Suprapubic skin (tissue), 4 donors: ENCODE results near the gene HEPACAM2. TPM values are rescaled to one million over a fixed set of nuclear protein-coding genes. Genes with fewer than 3 reads are reported as not detected.

Source experiments
- DNase-seq, 2 donors: peaks; one replicate each; pipeline ENCODE4 v3.0.0-alpha.2; 2019; ENCODE audit warnings: low spot score in 2 of 2
- H3K27ac ChIP-seq: fragments of 200-600 bp; sonication (generic); one replicate; pipeline ENCODE4 v1.5.1; 2019
- H3K27me3 ChIP-seq: fragments of 200-600 bp; sonication (generic); one replicate; pipeline ENCODE4 v1.5.1; 2019
- H3K36me3 ChIP-seq: fragments of 200-600 bp; sonication (generic); one replicate; pipeline ENCODE4 v1.5.1; 2019
- H3K4me1 ChIP-seq: fragments of 200-600 bp; sonication (generic); one replicate; pipeline ENCODE4 v1.5.1; 2019
- H3K4me3 ChIP-seq: fragments of 200-600 bp; sonication (generic); one replicate; pipeline ENCODE4 v1.5.1; 2019; ENCODE audit warnings: mild to moderate bottlenecking
- H3K9me3 ChIP-seq: fragments of 200-600 bp; sonication (generic); one replicate; pipeline ENCODE4 v1.5.1; 2019
- CTCF ChIP-seq, 2 donors: fragments of 200-600 bp in 1 of 2; fragments of 450-650 bp in 1 of 2; sonication (generic) in 1 of 2; IDR thresholded peaks; one replicate each; pipeline ENCODE4 v1.5.1; 2016 to 2019; ENCODE audit warnings: antibody characterized with exemption in 2 of 2, mild to moderate bottlenecking in 1 of 2, moderate library complexity in 1 of 2
- EP300 ChIP-seq: sonication (generic); formaldehyde crosslinking; IDR thresholded peaks from one replicate; pipeline ENCODE4 v1.6.1; 2017; ENCODE audit warnings: antibody characterized with exemption
- POLR2A ChIP-seq, 2 donors: fragments of 450-650 bp; IDR thresholded peaks; one replicate each; pipeline ENCODE4 v1.6.1; 2017; ENCODE audit warnings: antibody characterized with exemption in 2 of 2, mild to moderate bottlenecking in 2 of 2, moderate library complexity in 2 of 2
- POLR2AphosphoS5 ChIP-seq, 3 donors: sonication (generic); formaldehyde crosslinking; IDR thresholded peaks; one replicate each; pipeline ENCODE4 v1.6.1; 2017; ENCODE audit warnings: antibody characterized with exemption in 3 of 3
- WGBS: methylation state at CpG from one replicate; pipeline ENCODE4 v1.1.5; 2018; 5-methylcytosine and 5-hydroxymethylcytosine counted together
- total RNA-seq, 4 donors: library from RNA; depleted of rRNA; stranded (reverse); fragments of >200 nt; gene quantifications; one replicate each; pipeline ENCODE4 v1.1.0, GENCODE V29; 2016

The HEPACAM2 gene
- total RNA-seq = under 1 TPM in 1 of 4 donors, not detected in 3; 0.25 TPM

- Histone ChIP-seq H3K4me3 (no peak within 1 kb of the TSS), H3K9me3 (no peaks in the 10 kb centered on the region), H3K36me3 (no peaks in the 10 kb centered on the region), H3K27ac (no peak within 1 kb of the TSS), H3K4me1 (peaks cover 12% of the 10 kb centered on the region), H3K27me3 (no peaks in the 10 kb centered on the region)
- no peak for DNase-seq
- WGBS = 61% methylated on average over 2 of the region's 2 CpGs
- TF ChIP-seq POLR2AphosphoS5 (IDR thresholded peaks at IDR 0.05) (no peak), CTCF (IDR thresholded peaks at IDR 0.05) (no peak), POLR2A (IDR thresholded peaks at IDR 0.05) (no peak), EP300 (no peak)
Observed at GRCh38 chr7:93226310-93226709, at the start of gene HEPACAM2. HEPACAM2 (minus strand) TSS chr7:93226469.

DNA sequence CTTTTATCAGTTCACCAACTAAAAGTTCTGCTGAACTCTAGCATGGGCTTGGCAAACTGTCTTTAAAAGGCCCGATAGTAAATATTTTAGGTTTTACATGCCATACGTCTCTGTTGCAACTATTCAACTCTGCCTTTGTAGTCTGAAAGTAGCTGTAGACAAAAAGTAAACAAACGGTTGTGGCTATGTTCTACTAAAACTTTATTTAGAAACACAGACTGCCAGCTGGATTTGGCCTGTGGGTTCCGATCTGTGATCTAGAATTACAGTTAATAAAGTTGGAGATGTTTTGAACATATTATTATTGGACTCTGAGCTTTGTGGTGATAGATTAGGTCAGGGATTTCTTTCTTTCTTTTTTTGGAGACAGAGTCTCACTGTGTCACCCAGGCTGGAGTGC, 39.0 kb upstream of the HEPACAM2 start:
- H3K36me3 ChIP-seq = peaks cover 20% of the 10 kb centered on the region
- 78% methylated on average over 4 of the region's 4 CpGs for WGBS
- no peak for DNase-seq

GRCh38 chr7:93262535-93262934, 36.3 kb upstream of the HEPACAM2 start:
- H3K36me3 ChIP-seq = peaks cover 28% of the 10 kb centered on the region
- H3K27me3 ChIP-seq = no peaks in the 10 kb centered on the region
- WGBS = 100% methylated on average over 1 of the region's 1 CpG

More for the DNA sequence above, 39.0 kb upstream of the HEPACAM2 start:
- Histone ChIP-seq H3K4me3 (no peak overlapping the region), H3K27ac (no peak overlapping the region), H3K27me3 (no peaks in the 10 kb centered on the region), H3K4me1 (no peaks in the 10 kb centered on the region), H3K9me3 (no peaks in the 10 kb centered on the region)
- TF ChIP-seq EP300 = no peak
- no peak for TF ChIP-seq CTCF (IDR thresholded peaks at IDR 0.05)
- TF ChIP-seq POLR2A (IDR thresholded peaks at IDR 0.05) = no peak
- no peak for TF ChIP-seq POLR2AphosphoS5 (IDR thresholded peaks at IDR 0.05)

DNA sequence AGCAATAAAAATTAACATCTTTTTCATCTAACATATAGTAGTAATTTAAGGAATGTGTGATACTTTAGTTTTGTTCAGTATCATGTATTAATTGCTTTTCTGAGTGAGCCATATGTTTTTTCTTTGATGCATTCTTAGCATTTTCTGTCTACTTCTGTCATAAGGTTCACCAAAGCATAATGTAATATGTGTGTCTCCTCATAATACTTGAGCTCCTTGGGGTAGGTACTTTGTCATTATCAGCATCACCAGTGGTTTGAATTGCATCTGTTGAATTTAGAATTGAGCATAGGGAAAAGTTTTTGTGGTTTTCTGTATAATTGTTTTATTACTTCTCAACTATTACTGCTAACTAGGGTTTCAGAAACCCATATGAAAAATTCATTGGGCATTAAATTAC, 32.4 kb upstream of the HEPACAM2 start:
- H3K36me3 ChIP-seq = peaks cover 40% of the 10 kb centered on the region

More at GRCh38 chr7:93262535-93262934, 36.3 kb upstream of the HEPACAM2 start:
- Histone ChIP-seq H3K4me3 (no peak overlapping the region), H3K4me1 (no peaks in the 10 kb centered on the region), H3K9me3 (no peaks in the 10 kb centered on the region), H3K27ac (no peak overlapping the region)
- TF ChIP-seq EP300 (no peak), POLR2A (IDR thresholded peaks at IDR 0.05) (no peak), CTCF (IDR thresholded peaks at IDR 0.05) (no peak), POLR2AphosphoS5 (IDR thresholded peaks at IDR 0.05) (no peak)
- DNase-seq = no peak

More for the DNA sequence above, 32.4 kb upstream of the HEPACAM2 start:
- Histone ChIP-seq H3K4me1 (no peaks in the 10 kb centered on the region), H3K27ac (no peak overlapping the region), H3K9me3 (no peaks in the 10 kb centered on the region), H3K4me3 (no peak overlapping the region), H3K27me3 (no peaks in the 10 kb centered on the region)
- TF ChIP-seq POLR2A (IDR thresholded peaks at IDR 0.05) (no peak), POLR2AphosphoS5 (IDR thresholded peaks at IDR 0.05) (no peak), CTCF (IDR thresholded peaks at IDR 0.05) (no peak), EP300 (no peak)
- DNase-seq = no peak
